Transverse colon (tissue), 4 donors: Measurements from ENCODE around the gene SBNO2. TPM values are rescaled to one million over a fixed set of nuclear protein-coding genes. Genes with fewer than 3 reads are reported as not detected.
"Not testable (repeated sequence)": the region's sequence is repeated elsewhere in the genome, so short reads cannot be mapped to it uniquely, and the experiment has no call there.

Source experiments
- DNase-seq: peaks from one replicate; pipeline ENCODE4 v3.0.0-alpha.2; 2019
- H3K27ac ChIP-seq, 4 donors: fragments of 200-600 bp; sonication (generic); 2 replicates each; pipeline ENCODE4 v1.5.1; 2016 to 2018; ENCODE audit warnings: inconsistent platforms in 4 of 4
- H3K27me3 ChIP-seq: fragments of 200-600 bp; sonication (generic); 2 replicates; pipeline ENCODE4 v1.5.1; 2017; ENCODE audit warnings: inconsistent platforms
- H3K36me3 ChIP-seq, 4 donors: fragments of 200-600 bp; sonication (generic); 2 replicates each; pipeline ENCODE4 v1.5.1; 2017 to 2019; ENCODE audit warnings: inconsistent platforms in 4 of 4
- H3K4me1 ChIP-seq, 4 donors: fragments of 200-600 bp; sonication (generic); 2 replicates each; pipeline ENCODE4 v1.5.1; 2017 to 2020; ENCODE audit warnings: inconsistent platforms in 4 of 4
- H3K4me3 ChIP-seq, 4 donors: fragments of 200-600 bp; sonication (generic); 1 replicate in 1 of 4; 2 replicates in 3 of 4; pipeline versions ENCODE4 v1.5.1 to v1.6.1; 2017 to 2019; ENCODE audit warnings: inconsistent platforms in 4 of 4
- H3K9me3 ChIP-seq, 2 donors: fragments of 200-600 bp; sonication (generic); 2 replicates each; pipeline ENCODE4 v1.5.1; 2017 to 2019; ENCODE audit warnings: inconsistent platforms in 2 of 2
- CTCF ChIP-seq, 5 experiments: fragments of 200-600 bp in 3 of 5; fragments of 450-650 bp in 2 of 5; sonication (generic) in 3 of 5; IDR thresholded peaks; 1 replicate in 2 of 5; 2 replicates in 3 of 5; pipeline ENCODE4 v1.5.1; 2016 to 2017; ENCODE audit warnings: antibody characterized with exemption in 5 of 5, inconsistent platforms in 3 of 5, mild to moderate bottlenecking in 2 of 5, moderate library complexity in 1 of 5
- EP300 ChIP-seq: sonication (generic); formaldehyde crosslinking; IDR thresholded peaks from one replicate; pipeline ENCODE4 v1.6.1; 2017; ENCODE audit warnings: antibody characterized with exemption, low read depth
- POLR2A ChIP-seq: fragments of 450-650 bp; IDR thresholded peaks from one replicate; pipeline ENCODE4 v1.6.1; 2016; ENCODE audit warnings: antibody characterized with exemption, mild to moderate bottlenecking, moderate library complexity
- POLR2AphosphoS5 ChIP-seq, 3 donors: sonication (generic); formaldehyde crosslinking; IDR thresholded peaks; one replicate each; pipeline ENCODE4 v1.6.1; 2016; ENCODE audit warnings: antibody characterized with exemption in 3 of 3
- WGBS, 2 donors: methylation state at CpG; one replicate each; pipeline ENCODE4 v1.1.5; 2018; ENCODE audit warnings: low coverage in 1 of 2; 5-methylcytosine and 5-hydroxymethylcytosine counted together
- in situ Hi-C, 4 donors: fragments of 200-750 bp; cut with MboI; loops; one replicate each; pipeline versions ENCODE4 v1.15.0 to v1.15.1; 2017; ENCODE audit warnings: low sequenced_read_pairs in 3 of 4, low pct_ligation_motif_present in 1 of 4, low pct_unique_long_range_greater_than_20kb in 1 of 4
- intact Hi-C: fragments of 100-400 bp; cut with DNase I; formaldehyde crosslinking; loops from one replicate; pipeline ENCODE4 v1.15.1; 2023; ENCODE audit warnings: low total_unique reads
- total RNA-seq, 4 donors: library from RNA; depleted of rRNA; stranded (reverse); fragments of >200 nt; gene quantifications; one replicate each; pipeline ENCODE4 v1.1.0, GENCODE V29; 2016

The SBNO2 gene
- total RNA-seq, 4 donors from 2014 or later, result 34.5 to 142 (median 48.3) TPM

- Histone ChIP-seq H3K9me3 (no peaks in the 10 kb centered on the region), H3K27ac (no peak overlapping the region), H3K4me1 (peaks cover 12 to 17% (median 16%) of the 10 kb centered on the region in 4 donors), H3K27me3 (no peaks in the 10 kb centered on the region), H3K36me3 (peaks cover 0 to 45% (median 24%) of the 10 kb centered on the region in 4 donors), H3K4me3 (no peak overlapping the region)
- DNase-seq, result no peak
- in situ Hi-C loops, result loop anchor here in 1 of 4 donors (5.0 kb wide), 1 partner anchor 75 kb away; no protein-coding TSS in a partner anchor
- WGBS, 2 donors, result 88% methylated on average over 15 of the region's 16 CpGs; no CpG with 5 or more reads in 1 of the 2 donors
- intact Hi-C loops, result no loop called here
- no peak for TF ChIP-seq EP300
- no peak for TF ChIP-seq CTCF (IDR thresholded peaks at IDR 0.05)
Observed at GRCh38 chr19:1117654-1118053, 56.4 kb downstream of the SBNO2 start.

DNA sequence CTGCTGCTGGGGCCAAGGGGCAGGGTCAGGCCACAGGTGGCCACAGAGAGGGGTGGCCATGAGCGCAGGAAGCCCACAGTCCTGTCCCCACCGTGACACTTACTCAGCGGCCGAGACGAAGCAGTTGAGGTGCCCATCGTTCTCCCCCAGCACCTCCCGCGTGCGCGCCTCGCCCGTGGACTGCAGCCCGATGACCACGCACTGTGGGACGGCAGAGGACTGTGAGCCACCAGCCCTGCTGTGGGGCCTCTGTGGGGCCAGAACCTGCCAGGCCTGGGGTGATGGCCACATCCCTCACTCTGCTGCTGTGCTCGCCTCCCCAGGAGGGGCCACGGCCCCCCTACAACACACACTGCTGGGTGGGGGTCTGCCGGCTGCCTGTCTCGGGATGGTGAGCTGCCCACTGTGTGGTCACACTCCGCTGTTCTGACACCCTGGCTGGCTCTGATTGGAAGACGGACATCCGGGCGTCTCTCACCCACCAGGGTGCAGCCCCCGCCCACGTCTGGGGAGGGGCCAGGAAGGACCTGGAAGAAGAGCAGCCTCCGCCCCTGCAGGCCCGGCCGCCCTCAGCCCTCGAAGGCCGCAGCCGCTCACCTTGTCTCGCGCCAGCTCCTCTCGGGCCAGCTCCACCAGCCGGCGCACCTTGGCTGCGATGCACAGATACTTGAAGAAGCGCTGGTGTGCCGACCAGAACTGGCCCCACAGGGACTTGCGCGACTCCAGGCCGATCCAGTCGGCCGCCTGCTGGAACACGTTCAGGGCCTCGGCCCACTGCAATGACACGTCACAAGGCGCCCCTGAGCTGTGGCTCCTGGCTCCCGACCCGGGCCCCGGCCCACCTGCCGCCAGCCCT, 57.1 kb downstream of the SBNO2 start:
- intact Hi-C loops (no loop called here), in situ Hi-C loops (loop anchor here in 1 of 4 donors (5.0 kb wide), 1 partner anchor 75 kb away; no protein-coding TSS in a partner anchor)
- H3K9me3 ChIP-seq, result no peaks in the 10 kb centered on the region
- 88% methylated on average over 50 of the region's 52 CpGs; no CpG with 5 or more reads in 1 of the 2 donors for WGBS, 2 donors
- no peak overlapping the region for H3K4me3 ChIP-seq
- H3K27me3 ChIP-seq, result no peaks in the 10 kb centered on the region
- no peak for TF ChIP-seq POLR2AphosphoS5 (IDR thresholded peaks at IDR 0.05)
- H3K36me3 ChIP-seq, result peaks cover 0 to 38% (median 21%) of the 10 kb centered on the region in 4 donors
- H3K4me1 ChIP-seq, result peaks cover 15 to 23% (median 21%) of the 10 kb centered on the region in 4 donors
- no peak overlapping the region for H3K27ac ChIP-seq
- DNase-seq, result no peak

DNA sequence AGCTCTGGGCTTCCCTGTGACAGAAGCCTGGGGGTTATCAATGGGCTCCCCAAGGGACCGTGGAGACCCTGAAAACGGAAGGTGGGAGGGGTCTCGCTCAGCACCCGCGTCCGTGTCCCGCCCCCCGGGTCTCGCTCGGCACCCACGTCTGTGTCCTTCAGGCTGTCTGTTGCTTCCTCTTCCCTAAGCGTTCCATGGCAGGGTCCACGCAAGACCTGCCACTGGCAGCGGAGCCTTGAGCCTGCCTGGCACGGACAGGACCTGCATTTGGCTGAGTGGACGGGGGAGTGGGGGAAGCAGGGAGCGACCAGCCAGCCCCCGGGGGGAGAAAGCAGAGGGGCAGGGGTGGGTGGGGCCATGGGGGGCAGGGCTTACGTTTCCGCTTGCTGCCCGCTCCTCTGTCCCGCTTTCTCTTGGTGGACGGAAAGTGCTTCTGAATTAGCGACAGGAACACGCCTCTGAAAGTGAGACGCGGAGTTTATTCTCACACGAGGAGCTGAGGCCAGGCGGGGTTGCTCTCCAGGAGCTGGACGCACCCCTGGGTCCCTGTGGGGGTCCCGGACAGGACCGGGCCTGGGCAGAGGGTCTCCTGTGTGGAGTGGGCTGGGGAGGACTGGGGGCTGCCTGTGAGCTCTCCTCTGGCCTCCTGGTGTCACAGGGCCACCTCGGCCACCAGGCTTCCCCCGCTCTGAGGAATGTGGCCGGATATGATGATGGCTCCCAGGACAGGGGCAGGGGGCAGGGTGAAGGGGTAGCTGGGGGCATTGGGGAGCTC, 58.2 kb downstream of the SBNO2 start:
- 90% methylated on average over 32 of the region's 35 CpGs; no CpG with 5 or more reads in 1 of the 2 donors for WGBS, 2 donors
- no peaks in the 10 kb centered on the region for H3K27me3 ChIP-seq
- H3K9me3 ChIP-seq, result no peaks in the 10 kb centered on the region
- no peak overlapping the region for H3K4me3 ChIP-seq
- intact Hi-C loops, result no loop called here
- TF ChIP-seq POLR2A (no peak), EP300 (no peak), POLR2AphosphoS5 (IDR thresholded peaks at IDR 0.05) (no peak), CTCF (IDR thresholded peaks at IDR 0.05) (no peak)
- in situ Hi-C loops, result loop anchor here in 1 of 4 donors (5.0 kb wide), 1 partner anchor 76 kb away; no protein-coding TSS in a partner anchor
- H3K4me1 ChIP-seq, result peaks cover 15 to 28% (median 26%) of the 10 kb centered on the region in 4 donors
- peaks cover 0 to 30% (median 16%) of the 10 kb centered on the region in 4 donors for H3K36me3 ChIP-seq
- H3K27ac ChIP-seq, result no peak overlapping the region
- no peak for DNase-seq

- peaks cover 0 to 27% (median 9%) of the 10 kb centered on the region in 4 donors for H3K36me3 ChIP-seq
- not testable (repeated sequence) for H3K27ac ChIP-seq, H3K27me3 ChIP-seq, H3K4me3 ChIP-seq, DNase-seq, H3K9me3 ChIP-seq
- in situ Hi-C loops (loop anchor here in 1 of 4 donors (5.0 kb wide), 1 partner anchor 78 kb away; no protein-coding TSS in a partner anchor), intact Hi-C loops (loop anchor here (5.0 kb wide), 1 partner anchor 78 kb away; no protein-coding TSS in a partner anchor)
- peaks cover 15 to 28% (median 26%) of the 10 kb centered on the region in 4 donors for H3K4me1 ChIP-seq
- 60 to 89% methylated on average over 1 to 9 of the region's 9 CpGs for WGBS, 2 donors
Observed at GRCh38 chr19:1114728-1115127, 59.3 kb downstream of the SBNO2 start.
